Measurements from ENCODE around the gene MED12L. TPM values are rescaled to one million over a fixed set of nuclear protein-coding genes. Genes with fewer than 3 reads are reported as not detected.

Gene MED12L
- total RNA-seq, 1 experiment from 2014 or later, result 6.4 TPM

- CTCF ChIA-PET, result no interaction called here
- Histone ChIP-seq H2AFZ (ENCODE audit: low read depth, low read length, poor library complexity, severe bottlenecking) (no peak overlapping the region), H3K27ac (ENCODE audit: low read depth, low read length) (no peak overlapping the region)
Measured at GRCh38 chr3:151262871-151263525, 177.5 kb downstream of the MED12L start.

More at GRCh38 chr3:151262871-151263525, 177.5 kb downstream of the MED12L start:
- Histone ChIP-seq H4K20me1 (ENCODE audit: insufficient read depth) (no peaks in the 10 kb centered on the region), H3K4me3 (replicated peaks in 1 of 2; ENCODE audit: low read depth in 1 of 2, low read length in 2 of 2) (no peak overlapping the region), H3K4me2 (ENCODE audit: low read length) (no peak overlapping the region), H3K79me2 (ENCODE audit: insufficient read depth, low read length) (no peaks in the 10 kb centered on the region), H3K27me3 (ENCODE audit: insufficient read depth, low read length) (no peaks in the 10 kb centered on the region), H3K9me2 (ENCODE audit: insufficient read depth) (no peaks in the 10 kb centered on the region), H3K9me3 (ENCODE audit: control insufficient read depth in 1 of 2, insufficient read depth in 1 of 2, low read depth in 1 of 2, low read length in 2 of 2) (no peaks in the 10 kb centered on the region), H3K9ac (ENCODE audit: low read length) (no peak overlapping the region), H3K4me1 (ENCODE audit: control insufficient read depth in 1 of 2, insufficient read depth in 2 of 2, low read length in 2 of 2) (no peaks in the 10 kb centered on the region), H3K36me3 (ENCODE audit: control insufficient read depth in 1 of 2, insufficient read depth in 2 of 2, low read length in 2 of 2) (no peaks in the 10 kb centered on the region)
- DNase-seq (ENCODE audit: low read depth, low spot score) (no peak), ATAC-seq (no peak)
- POLR2A ChIA-PET, result no interaction called here
- RAD21 ChIA-PET (ENCODE audit: low non-redundant PET in 1 of 2, low total read pairs in 2 of 2, uncharacterized antibody in 2 of 2, unreplicated experiment in 2 of 2), result no interaction called here
- TF ChIP-seq EGR1 (IDR thresholded peaks at IDR 0.05; ENCODE audit: low read depth) (no peak), YY1 (IDR thresholded peaks at IDR 0.05; ENCODE audit: extremely low read depth, insufficient replicate concordance, low read depth, low read length) (no peak), ZBTB33 (IDR thresholded peaks at IDR 0.05; ENCODE audit: extremely low read depth, insufficient replicate concordance, low read length) (no peak), POLR2A (IDR thresholded peaks at IDR 0.05; ENCODE audit: borderline replicate concordance, extremely low read depth, insufficient read depth, insufficient read length) (no peak), ATF3 (IDR thresholded peaks at IDR 0.05) (no peak), POLR2AphosphoS5 (IDR thresholded peaks at IDR 0.05; ENCODE audit: low read depth, low read length) (no peak), ELF1 (IDR thresholded peaks at IDR 0.05; ENCODE audit: borderline replicate concordance, low read depth) (no peak), SRF (IDR thresholded peaks at IDR 0.05; ENCODE audit: low read depth) (no peak), SIN3A (IDR thresholded peaks at IDR 0.05; ENCODE audit: low read depth) (no peak), SP1 (IDR thresholded peaks at IDR 0.05; ENCODE audit: low read depth) (no peak), MAX (IDR thresholded peaks at IDR 0.05) (no peak), JUND (IDR thresholded peaks at IDR 0.05) (no peak), EZH2 (IDR thresholded peaks at IDR 0.05) (no peak), TCF7L2 (IDR thresholded peaks at IDR 0.05; ENCODE audit: borderline replicate concordance, extremely low read depth, insufficient read depth, insufficient read length) (no peak), CEBPB (IDR thresholded peaks at IDR 0.05; ENCODE audit: low read depth) (no peak), EZH2phosphoT487 (IDR thresholded peaks at IDR 0.05; ENCODE audit: borderline replicate concordance) (no peak), FOSL1 (IDR thresholded peaks at IDR 0.05; ENCODE audit: low read depth) (no peak), CBX3 (IDR thresholded peaks at IDR 0.05; ENCODE audit: low read depth) (no peak), REST (IDR thresholded peaks at IDR 0.05; ENCODE audit: low read depth) (no peak), ZNF274 (IDR thresholded peaks at IDR 0.05; ENCODE audit: low read depth, low read length) (no peak)
- intact Hi-C loops (cut with micrococcal nuclease), result no loop called here
- BruUV-seq (replicated peaks), result no TSS peak
